SIG-M5 treated with dmso at 0.1 percent for 504 hours (cell line): ENCODE measurements around the gene TXNRD3.

ENCODE experiments used
- DNase-seq: peaks from one replicate; lab custom pipeline; 2025; ENCODE audit not compliant: unreplicated experiment; lab: John Stamatoyannopoulos, UW

The TXNRD3 gene

GRCh38 chr3:126654571-126655383 is at the start of gene TXNRD3:
Gene TXNRD3, minus strand, starts transcription at chr3:126655124.
- DNase-seq: no peak

- DNase-seq: peak; percentile 97
These were observed 48.9 kb upstream of the TXNRD3 start, which contains the start of gene CHCHD6 for GRCh38 chr3:126703512-126704493. Gene CHCHD6, plus strand, starts transcription at chr3:126704240. Its CDS starts 73 bp downstream, at chr3:126704313.

GRCh38 chr3:126699011-126699410 is 44.1 kb upstream of the TXNRD3 start:
- no peak for DNase-seq

DNA sequence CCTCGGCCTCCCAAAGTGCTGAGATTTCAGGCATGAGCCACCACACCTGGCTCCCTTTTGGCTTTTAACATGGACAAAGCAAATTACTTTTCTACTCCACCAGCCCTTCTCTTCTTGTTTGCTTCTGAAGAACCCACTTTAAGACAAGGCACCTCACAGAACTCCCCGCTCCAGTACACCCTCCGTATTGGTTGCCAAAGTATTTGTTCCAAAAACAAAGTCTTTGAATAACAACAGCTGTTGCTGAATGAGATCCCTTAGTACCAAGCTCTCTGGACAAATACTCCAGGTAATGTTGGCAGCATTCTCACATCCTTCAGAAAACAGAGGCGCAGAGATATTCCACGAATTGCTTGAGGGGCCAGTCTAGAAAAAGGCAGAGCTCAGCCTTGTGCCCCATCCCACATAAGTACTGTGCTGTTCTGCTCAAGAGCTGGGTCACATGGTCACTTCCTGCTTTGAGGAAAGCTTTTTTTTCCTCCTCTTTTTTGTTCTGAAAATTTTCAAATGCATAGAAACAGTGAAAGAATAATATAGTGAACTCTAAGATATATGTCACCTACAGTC is 41.9 kb upstream of the TXNRD3 start:
- DNase-seq: no peak

- no peak for DNase-seq
These were observed 39.0 kb upstream of the TXNRD3 start for GRCh38 chr3:126693921-126694320.

- DNase-seq: no peak
These were observed 37.9 kb upstream of the TXNRD3 start for GRCh38 chr3:126692858-126693257.

DNA sequence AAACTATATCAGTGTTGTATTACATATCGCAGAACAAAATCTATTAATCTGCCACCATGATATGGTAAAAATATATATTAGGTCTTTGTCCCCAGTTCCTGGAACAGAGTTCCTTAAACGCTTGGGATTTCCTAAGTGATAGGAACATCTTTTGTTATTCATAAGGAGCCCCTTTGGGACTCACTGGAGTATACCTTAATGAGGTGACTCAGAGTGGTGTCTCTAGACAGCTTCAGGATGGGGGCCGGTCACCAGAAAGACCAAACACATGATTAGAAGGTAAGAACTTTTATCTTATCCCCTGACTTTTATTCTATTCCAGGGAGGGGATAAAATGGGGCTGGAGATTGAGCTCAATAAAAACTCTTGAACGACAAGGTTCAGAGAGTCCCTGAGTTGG is 36.8 kb upstream of the TXNRD3 start:
- DNase-seq: no peak

DNA sequence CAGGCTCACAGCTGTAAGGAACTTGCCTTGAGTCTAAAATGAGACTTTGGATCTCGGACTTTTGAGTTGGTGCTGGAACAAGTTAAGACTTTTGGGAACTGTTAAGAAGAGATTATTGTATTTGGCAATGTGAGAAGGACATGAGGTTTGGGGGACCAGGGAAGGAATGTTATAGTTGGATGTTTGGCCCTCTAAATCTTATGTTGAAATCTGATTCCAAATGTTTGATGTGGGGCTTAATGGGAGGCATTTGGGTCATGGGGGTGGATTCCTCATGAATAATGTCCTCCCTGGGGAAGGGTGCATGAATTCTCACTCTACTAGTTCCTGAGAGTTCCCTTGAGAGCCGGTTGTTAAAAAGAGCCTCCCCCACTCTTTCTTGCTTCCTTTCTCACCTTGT is 30.6 kb upstream of the TXNRD3 start:
- DNase-seq: no peak

- no peak for DNase-seq
These were observed 30.1 kb upstream of the TXNRD3 start for GRCh38 chr3:126685021-126685420.

GRCh38 chr3:126684218-126684751 is 29.4 kb upstream of the TXNRD3 start:
- no peak for DNase-seq

DNA sequence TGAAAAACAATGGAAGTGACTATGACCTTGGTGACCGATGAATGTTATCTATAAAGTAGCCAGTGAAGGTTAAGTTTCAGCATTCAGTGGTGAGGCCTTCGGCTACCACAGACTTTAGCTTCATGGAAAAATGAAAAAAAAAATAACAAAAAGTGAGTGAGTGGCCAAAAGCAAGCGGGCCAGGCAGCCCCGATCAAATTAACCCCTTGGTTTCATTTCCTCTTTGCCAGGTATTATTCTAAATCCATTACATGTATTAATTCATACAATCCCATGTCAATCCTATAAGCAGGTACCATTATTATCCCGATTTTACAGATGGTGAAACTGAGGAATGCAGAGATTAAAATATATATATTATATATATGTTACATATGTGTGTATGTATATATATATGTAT is 28.1 kb upstream of the TXNRD3 start:
- DNase-seq: no peak

DNA sequence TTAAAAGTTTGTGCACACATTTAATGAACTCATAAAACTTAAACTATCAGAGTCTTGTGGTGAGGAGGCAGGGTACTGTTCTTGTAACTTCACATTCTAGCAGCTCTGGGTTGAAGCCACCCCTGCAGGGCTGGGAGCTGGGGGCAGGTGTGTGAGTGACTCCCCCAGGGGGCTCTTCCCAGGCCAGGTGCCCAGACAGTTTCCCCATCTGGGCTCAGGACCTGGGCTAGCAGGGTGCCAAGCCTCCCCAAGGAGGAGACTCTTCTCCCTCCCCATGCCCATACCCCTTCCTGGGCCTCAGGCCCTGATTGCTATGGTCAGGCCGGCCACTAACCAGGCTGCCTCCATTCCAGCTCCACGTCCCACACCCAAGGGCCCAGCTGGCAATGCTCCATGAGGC is 27.1 kb upstream of the TXNRD3 start:
- DNase-seq: no peak

DNA sequence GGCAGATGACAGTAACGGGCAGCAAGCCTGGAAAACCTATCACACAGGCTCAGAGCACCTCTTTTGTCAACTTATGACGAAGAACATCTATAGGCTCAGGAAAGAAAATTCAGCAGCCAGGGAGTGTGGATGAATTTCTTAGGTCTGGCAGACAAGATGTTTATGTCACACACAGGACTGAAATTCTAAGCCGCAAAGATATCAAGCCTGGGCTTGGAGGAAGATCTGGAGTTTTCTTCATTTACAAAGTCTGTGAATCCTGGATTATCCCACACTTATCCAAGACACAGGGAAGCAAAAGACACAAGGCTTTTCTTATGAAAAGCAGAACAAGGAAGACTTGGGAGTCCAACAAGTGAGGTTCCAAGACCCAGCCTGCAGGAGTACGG is 25.7 kb upstream of the TXNRD3 start:
- no peak for DNase-seq

GRCh38 chr3:126679831-126680666 is 25.1 kb upstream of the TXNRD3 start:
- no peak for DNase-seq

- DNase-seq: peak; percentile 53
These were observed 24.4 kb upstream of the TXNRD3 start for GRCh38 chr3:126679318-126679751.

GRCh38 chr3:126678693-126679317 is 23.9 kb upstream of the TXNRD3 start:
- DNase-seq: no peak

DNA sequence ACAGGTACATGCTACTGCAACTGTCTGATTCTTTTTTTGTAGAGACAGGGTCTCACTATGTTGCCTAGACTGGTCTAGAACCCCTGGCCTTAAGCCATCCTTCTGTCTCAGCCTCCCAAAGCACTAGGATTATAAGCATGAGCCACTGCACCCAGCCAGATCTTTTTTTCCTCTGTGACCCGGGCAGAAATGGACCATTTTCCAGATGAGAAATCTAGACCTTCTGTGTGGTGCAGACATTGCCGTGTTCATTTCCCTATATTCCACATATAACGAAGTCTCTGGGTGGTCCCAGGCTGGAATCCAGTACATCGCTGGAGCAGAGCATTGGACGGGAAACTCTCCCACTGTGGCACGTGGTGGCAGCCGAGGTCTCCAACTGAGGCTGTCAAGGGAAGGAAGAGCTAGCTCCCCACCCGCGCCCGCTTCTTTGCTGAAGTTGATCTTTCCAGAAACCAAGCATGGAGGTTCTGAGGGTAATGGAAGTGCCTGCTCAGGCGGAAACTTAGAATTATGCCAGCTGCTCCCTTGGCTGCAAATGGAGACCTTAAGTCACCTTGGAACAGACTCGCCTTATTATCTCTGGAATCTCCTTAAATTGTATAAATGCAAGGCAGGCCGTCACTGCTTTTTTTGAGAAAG is 23.1 kb upstream of the TXNRD3 start:
- DNase-seq: no peak

- no peak for DNase-seq
These were observed 22.2 kb upstream of the TXNRD3 start for GRCh38 chr3:126676919-126677705.

GRCh38 chr3:126672741-126673140 is 17.8 kb upstream of the TXNRD3 start:
- DNase-seq: no peak
